Esophagus squamous epithelium (tissue), 4 donors: ENCODE measurements around the gene VSTM2L.
A peak's percentile ranks its signal among the peaks of the same experiment; 100 is the strongest.

Experiments
- CTCF ChIP-seq, 6 experiments: fragments of 450-650 bp in 4 of 6; fragments of 200-600 bp in 2 of 6; sonication (generic) in 2 of 6; IDR thresholded peaks; one replicate each; pipeline ENCODE4 v1.5.1; 2016 to 2019; ENCODE audit warnings: antibody characterized with exemption in 6 of 6, mild to moderate bottlenecking in 4 of 6, moderate library complexity in 4 of 6
- POLR2A ChIP-seq, 4 donors: fragments of 450-650 bp; IDR thresholded peaks; one replicate each; pipeline ENCODE4 v1.6.1; 2017; ENCODE audit warnings: antibody characterized with exemption in 4 of 4, mild to moderate bottlenecking in 4 of 4, moderate library complexity in 3 of 4

- TF ChIP-seq CTCF (IDR thresholded peaks at IDR 0.05) (peak in 4 of 6 experiments; percentile 6 to 39 (median 28)), POLR2A (IDR thresholded peaks at IDR 0.05) (no peak)
Observed at GRCh38 chr20:37901654-37902503, 1.0 kb upstream of the VSTM2L start.
